Bronchial epithelial cell (primary cell): ENCODE data around the gene TSC2. TPM values are rescaled to one million over a fixed set of nuclear protein-coding genes. Genes with fewer than 3 reads are reported as not detected.

Source experiments
- DNase-seq: peaks from one replicate; pipeline ENCODE4 v3.0.0-alpha.2; 2010; ENCODE audit warnings: low read depth
- FAIRE-seq: peaks from 2 replicates; lab custom pipeline; 2011; peaks lifted over from hg19 to GRCh38; lab: Jason Lieb, UNC
- H3K27me3 ChIP-seq: 2 replicates; pipeline ENCODE4 v1.5.1; 2011; ENCODE audit warnings: low read length; ENCODE audit not compliant: control insufficient read depth, insufficient read depth
- H3K36me3 ChIP-seq: 2 replicates; pipeline ENCODE4 v1.5.1; 2011; ENCODE audit warnings: low read length; ENCODE audit not compliant: control insufficient read depth, insufficient read depth
- H3K4me3 ChIP-seq: 2 replicates; pipeline ENCODE4 v1.5.1; 2011; ENCODE audit warnings: mild to moderate bottlenecking, low read depth, low read length, control low read depth
- total RNA-seq: library from RNA; depleted of rRNA; stranded (reverse); fragments of >200 nt; gene quantifications from 2 replicates; pipeline ENCODE4 v1.2.1, GENCODE V29; 2014
- TF ChIP-seq, protein P1 (sequence below): IDR thresholded peaks from 2 replicates; pipeline ENCODE4 v1.5.1; 2011; ENCODE audit warnings: mild to moderate bottlenecking, moderate library complexity, low read length, control low read depth, inconsistent platforms; ENCODE audit not compliant: insufficient read depth, severe bottlenecking

Gene TSC2
- total RNA-seq, 1 donor from 2014 or later: 25.0 TPM

DNA sequence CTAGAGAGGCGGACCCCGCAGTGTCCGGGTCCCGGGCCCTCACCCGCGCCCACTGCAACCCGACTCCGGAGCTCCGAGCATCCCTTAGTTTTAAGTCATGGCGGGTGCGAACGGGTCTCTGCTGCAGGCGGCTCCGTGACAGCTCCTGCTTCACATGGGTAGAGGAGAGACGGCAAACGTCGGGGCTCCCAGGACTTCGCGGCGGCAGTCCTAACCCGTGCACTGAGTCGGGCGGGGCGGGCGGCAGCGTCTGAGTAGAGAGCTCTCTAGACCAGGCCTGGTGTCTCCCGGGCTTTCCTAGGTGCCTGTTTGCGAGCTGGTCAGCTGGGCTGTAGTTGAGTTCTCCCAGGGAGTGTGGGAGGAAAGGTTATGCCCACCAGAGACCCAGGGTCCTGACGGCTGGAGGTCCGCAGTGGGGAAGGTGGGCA lies 345 bp downstream of the TSC2 start:
- TF ChIP-seq, protein P1, sequence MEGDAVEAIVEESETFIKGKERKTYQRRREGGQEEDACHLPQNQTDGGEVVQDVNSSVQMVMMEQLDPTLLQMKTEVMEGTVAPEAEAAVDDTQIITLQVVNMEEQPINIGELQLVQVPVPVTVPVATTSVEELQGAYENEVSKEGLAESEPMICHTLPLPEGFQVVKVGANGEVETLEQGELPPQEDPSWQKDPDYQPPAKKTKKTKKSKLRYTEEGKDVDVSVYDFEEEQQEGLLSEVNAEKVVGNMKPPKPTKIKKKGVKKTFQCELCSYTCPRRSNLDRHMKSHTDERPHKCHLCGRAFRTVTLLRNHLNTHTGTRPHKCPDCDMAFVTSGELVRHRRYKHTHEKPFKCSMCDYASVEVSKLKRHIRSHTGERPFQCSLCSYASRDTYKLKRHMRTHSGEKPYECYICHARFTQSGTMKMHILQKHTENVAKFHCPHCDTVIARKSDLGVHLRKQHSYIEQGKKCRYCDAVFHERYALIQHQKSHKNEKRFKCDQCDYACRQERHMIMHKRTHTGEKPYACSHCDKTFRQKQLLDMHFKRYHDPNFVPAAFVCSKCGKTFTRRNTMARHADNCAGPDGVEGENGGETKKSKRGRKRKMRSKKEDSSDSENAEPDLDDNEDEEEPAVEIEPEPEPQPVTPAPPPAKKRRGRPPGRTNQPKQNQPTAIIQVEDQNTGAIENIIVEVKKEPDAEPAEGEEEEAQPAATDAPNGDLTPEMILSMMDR: no peak
- Histone ChIP-seq H3K27me3 (no peaks in the 10 kb centered on the region), H3K36me3 (peaks cover 9% of the 10 kb centered on the region), H3K4me3 (peak overlapping the region; percentile 80)
- DNase-seq (no peak), FAIRE-seq (no peak)

DNA sequence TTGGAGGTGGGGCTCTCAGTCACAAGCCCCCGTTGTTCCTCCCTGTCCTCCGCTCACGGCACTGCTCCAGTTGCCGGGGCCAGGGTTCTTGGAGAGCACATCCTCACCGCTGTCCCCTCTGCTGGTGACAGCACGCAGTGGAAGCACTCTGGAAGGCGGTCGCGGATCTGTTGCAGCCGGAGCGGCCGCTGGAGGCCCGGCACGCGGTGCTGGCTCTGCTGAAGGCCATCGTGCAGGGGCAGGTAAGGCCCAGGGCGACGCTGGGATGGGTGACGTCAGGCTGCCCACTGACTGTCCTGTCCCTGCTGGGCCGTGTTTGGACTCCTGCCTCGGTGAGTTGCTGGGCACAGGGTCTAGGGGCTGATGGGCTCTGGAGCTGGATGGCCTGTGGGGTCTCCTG lies 5.4 kb downstream of the TSC2 start:
- no peak overlapping the region for H3K4me3 ChIP-seq
- FAIRE-seq (no peak), DNase-seq (no peak)
- TF ChIP-seq, protein P1: no peak
- no peaks in the 10 kb centered on the region for H3K27me3 ChIP-seq
- H3K36me3 ChIP-seq: peaks cover 21% of the 10 kb centered on the region

DNA sequence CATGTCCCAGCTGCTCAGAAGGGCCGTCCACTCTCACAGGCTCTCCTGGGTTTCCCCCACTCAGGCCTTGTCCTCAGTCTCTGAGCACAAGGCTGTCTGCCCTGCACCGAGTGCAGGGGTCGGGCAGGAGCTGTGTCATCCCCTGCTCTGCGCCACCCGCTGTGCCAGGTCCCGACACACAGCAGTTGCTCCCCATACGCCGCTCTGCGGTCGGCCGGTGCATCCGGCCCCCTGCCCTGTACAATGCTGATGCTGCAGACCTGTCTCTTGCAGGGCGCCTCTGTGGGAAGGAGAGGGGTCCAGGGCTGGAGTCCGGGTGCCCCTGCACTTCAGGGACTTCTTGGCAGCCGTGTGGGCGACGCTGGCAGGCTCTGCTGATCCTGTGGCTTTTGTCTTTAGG lies 6.1 kb downstream of the TSC2 start:
- TF ChIP-seq, protein P1: no peak
- DNase-seq: no peak
- no peak for FAIRE-seq
- no peak overlapping the region for H3K4me3 ChIP-seq
- no peaks in the 10 kb centered on the region for H3K27me3 ChIP-seq
- peaks cover 23% of the 10 kb centered on the region for H3K36me3 ChIP-seq

DNA sequence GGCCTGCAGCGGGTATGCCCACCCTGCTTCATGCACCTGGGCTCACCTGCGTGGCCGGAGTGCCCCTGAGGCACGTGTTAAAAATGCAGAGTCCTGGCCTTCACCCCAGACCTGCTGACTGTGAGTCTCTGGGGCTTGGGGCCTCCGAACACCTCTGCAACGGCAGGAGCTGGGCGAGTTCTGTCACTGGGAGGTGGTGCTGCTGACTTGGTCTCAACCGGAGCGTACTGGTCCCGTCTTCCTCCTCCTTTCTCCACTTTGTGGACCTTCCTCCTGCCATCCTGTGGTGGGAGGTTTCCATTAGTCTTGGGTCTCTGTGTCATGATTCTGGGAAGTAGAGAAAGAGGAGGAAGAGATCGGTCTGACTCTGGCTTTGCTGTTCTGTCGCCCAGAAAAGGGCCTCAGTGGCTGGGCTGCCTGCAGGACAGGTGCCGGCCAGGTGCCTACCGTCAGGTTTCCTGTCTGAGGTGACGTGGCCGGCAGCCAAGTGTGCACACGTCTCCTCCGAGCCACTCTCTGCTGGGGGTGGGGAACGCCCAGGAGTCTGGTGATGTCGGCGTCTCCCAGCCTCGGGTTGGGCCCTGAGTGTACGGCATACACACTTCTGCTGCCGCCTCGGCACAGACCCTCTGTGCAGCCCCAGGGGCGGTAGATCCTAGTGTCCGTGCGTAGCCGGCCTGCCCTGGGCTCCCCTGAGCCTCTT lies 6.9 kb downstream of the TSC2 start:
- Histone ChIP-seq H3K36me3 (peaks cover 23% of the 10 kb centered on the region), H3K27me3 (no peaks in the 10 kb centered on the region), H3K4me3 (no peak overlapping the region)
- no peak for DNase-seq
- TF ChIP-seq, protein P1: no peak
- FAIRE-seq: no peak

DNA sequence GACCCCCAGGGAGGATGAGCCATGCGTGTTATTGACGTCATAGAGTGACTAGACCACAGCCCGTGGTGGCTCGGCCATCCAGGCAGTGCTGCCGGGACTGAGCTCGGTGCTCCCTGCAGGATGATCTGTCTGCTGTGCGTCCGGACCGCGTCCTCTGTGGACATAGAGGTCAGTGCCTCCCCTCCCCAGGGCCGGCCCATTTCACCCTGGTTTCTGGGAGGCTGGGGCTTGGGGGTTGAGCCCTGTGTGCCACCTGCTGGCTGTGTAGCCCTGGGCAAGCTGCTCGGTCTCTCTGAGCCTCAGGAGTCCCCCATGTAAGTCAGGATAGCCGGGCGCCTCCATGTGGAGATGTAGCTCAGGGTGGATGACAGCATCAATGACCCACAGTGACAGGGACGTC lies 8.3 kb downstream of the TSC2 start:
- Histone ChIP-seq H3K4me3 (no peak overlapping the region), H3K27me3 (no peaks in the 10 kb centered on the region), H3K36me3 (peaks cover 29% of the 10 kb centered on the region)
- DNase-seq (no peak), FAIRE-seq (no peak)
- TF ChIP-seq, protein P1: peak; percentile 23
